HEK293 (cell line): ENCODE data around the gene IER2.
"Not testable (repeated sequence)": the region's sequence is repeated elsewhere in the genome, so short reads cannot be mapped to it uniquely, and the experiment has no call there.

ENCODE experiments used
- CTCF ChIA-PET: fragments of 350-600 bp; formaldehyde crosslinking; extraction: SDS; loops from one replicate; lab custom pipeline; 2021; ENCODE audit warnings: antibody characterized with exemption; lab: Yijun Ruan, JAX
- POLR2A ChIA-PET: fragments of 300-600 bp; formaldehyde crosslinking; extraction: SDS; loops from one replicate; lab custom pipeline; 2020; ENCODE audit warnings: antibody characterized with exemption, inconsistent platforms; lab: Yijun Ruan, JAX
- H3K27ac ChIP-seq: fragments of 200-500 bp; sonication (Bioruptor generic); 2 replicates; pipeline ENCODE4 v1.5.1; 2014; ENCODE audit warnings: low read depth, low read length, control low read depth, inconsistent platforms; ENCODE audit errors: extremely low read depth
- H3K36me3 ChIP-seq, 2 experiments: fragments of 200-500 bp in 1 of 2; sonication (Bioruptor generic) in 1 of 2; 1 replicate in 1 of 2; 2 replicates in 1 of 2; pipeline ENCODE4 v1.5.1; 2014 to 2017; ENCODE audit warnings: inconsistent platforms in 2 of 2, low read length in 2 of 2; ENCODE audit not compliant: control insufficient read depth in 2 of 2, insufficient read depth in 1 of 2
- H3K4me1 ChIP-seq: fragments of 200-500 bp; sonication (Bioruptor generic); 2 replicates; pipeline ENCODE4 v1.5.1; 2014; ENCODE audit warnings: mild to moderate bottlenecking, low read length, inconsistent platforms; ENCODE audit not compliant: control insufficient read depth, insufficient read depth
- H3K4me3 ChIP-seq: 2 replicates; pipeline ENCODE4 v1.5.1; 2011; ENCODE audit warnings: low read depth, mild to moderate bottlenecking, control low read depth, low read length, moderate library complexity
- H3K9me3 ChIP-seq: fragments of 200-500 bp; sonication (Bioruptor generic); 2 replicates; pipeline ENCODE4 v1.5.1; 2014; ENCODE audit warnings: low read depth, low read length, inconsistent platforms; ENCODE audit not compliant: control insufficient read depth, insufficient read depth
- BCL11B ChIP-seq: fragments of 450-650 bp; formaldehyde crosslinking; IDR thresholded peaks from 2 replicates; pipeline ENCODE4 v1.5.1; 2016; ENCODE audit warnings: low read depth, missing biosample characterization, missing genetic modification characterization
- KLF1 ChIP-seq: fragments of 450-650 bp; formaldehyde crosslinking; IDR thresholded peaks from 2 replicates; pipeline ENCODE4 v1.5.1; 2016; ENCODE audit warnings: missing biosample characterization, missing genetic modification characterization
- ZBTB17 ChIP-seq: fragments of 450-650 bp; formaldehyde crosslinking; IDR thresholded peaks from 2 replicates; pipeline ENCODE4 v1.5.1; 2016; ENCODE audit warnings: missing biosample characterization, missing genetic modification characterization
- ZBTB21 ChIP-seq: fragments of 450-650 bp; formaldehyde crosslinking; IDR thresholded peaks from 2 replicates; pipeline ENCODE4 v1.5.1; 2017; ENCODE audit warnings: missing biosample characterization, missing genetic modification characterization
- ZNF121 ChIP-seq: fragments of 450-650 bp; formaldehyde crosslinking; IDR thresholded peaks from 2 replicates; pipeline ENCODE4 v1.5.1; 2016; ENCODE audit warnings: missing biosample characterization, missing genetic modification characterization
- ZNF335 ChIP-seq: fragments of 450-650 bp; formaldehyde crosslinking; conservative IDR thresholded peaks from 2 replicates; pipeline ENCODE4 v1.5.1; 2016; ENCODE audit warnings: missing biosample characterization, missing genetic modification characterization
- ZNF404 ChIP-seq: fragments of 450-650 bp; formaldehyde crosslinking; IDR thresholded peaks from 2 replicates; pipeline ENCODE4 v1.5.1; 2017; ENCODE audit warnings: missing biosample characterization, missing genetic modification characterization
- ZNF600 ChIP-seq: fragments of 450-650 bp; formaldehyde crosslinking; IDR thresholded peaks from 2 replicates; pipeline ENCODE4 v1.5.1; 2016; ENCODE audit warnings: missing biosample characterization, missing genetic modification characterization
- ZXDB ChIP-seq: fragments of 450-650 bp; formaldehyde crosslinking; IDR thresholded peaks from 2 replicates; pipeline ENCODE4 v1.5.1; 2016; ENCODE audit warnings: missing biosample characterization, missing genetic modification characterization
- TF ChIP-seq, protein P1 (sequence below): fragments of 450-650 bp; formaldehyde crosslinking; IDR thresholded peaks from 2 replicates; pipeline ENCODE4 v1.5.1; 2016; ENCODE audit warnings: missing biosample characterization, missing genetic modification characterization
- TF ChIP-seq, protein P2 (sequence below): fragments of 450-650 bp; formaldehyde crosslinking; conservative IDR thresholded peaks from 2 replicates; pipeline ENCODE4 v1.5.1; 2016; ENCODE audit warnings: low read depth, missing biosample characterization, missing genetic modification characterization
- TF ChIP-seq, protein P3 (sequence below): fragments of 450-650 bp; formaldehyde crosslinking; IDR thresholded peaks from 2 replicates; pipeline ENCODE4 v1.5.1; 2016; ENCODE audit warnings: missing biosample characterization, missing genetic modification characterization
- TF ChIP-seq, protein P4 (sequence below): fragments of 450-650 bp; formaldehyde crosslinking; IDR thresholded peaks from 2 replicates; pipeline ENCODE4 v1.5.1; 2016; ENCODE audit warnings: missing biosample characterization, missing genetic modification characterization

IER2 gene

DNA sequence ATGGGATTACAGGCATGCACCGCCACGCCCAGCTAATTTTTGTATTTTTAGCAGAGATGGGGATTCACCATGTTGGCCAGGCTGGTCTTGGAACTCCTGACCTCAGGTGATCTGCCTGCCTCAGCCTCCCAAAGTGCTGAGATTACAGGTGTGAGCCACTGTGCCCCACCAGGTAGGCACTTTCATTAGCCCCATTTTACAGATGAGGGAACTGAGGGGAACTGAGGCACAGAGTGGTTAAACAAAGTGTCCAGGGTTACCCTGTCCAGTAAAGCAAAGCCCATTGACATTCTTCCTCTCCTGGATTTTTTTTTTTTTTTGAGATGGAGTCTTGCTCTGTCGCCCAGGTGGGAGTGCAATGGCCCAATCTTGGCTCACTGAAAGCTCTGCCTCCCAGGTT lies 15.9 kb downstream of the IER2 start:
- 0 out of 2 replicates have a peak, but pooled peaks have one; percentile 15 for TF ChIP-seq ZNF121 (tag by site-specific recombination)
- H3K36me3 ChIP-seq, H3K4me3 ChIP-seq, H3K27ac ChIP-seq, H3K9me3 ChIP-seq: not testable (repeated sequence)
- POLR2A ChIA-PET, result interaction anchor here (5.9 to 6.3 kb wide), 2 partner anchors 11 to 14 kb away, joined by 60 to 89 read pairs; no protein-coding TSS in a partner anchor
- CTCF ChIA-PET, result interaction anchor here (0.7 to 1.1 kb wide), 2 partner anchors 29 to 34 kb away, joined by 3 to 4 read pairs; no protein-coding TSS in a partner anchor
- peaks cover 17% of the 10 kb centered on the region for H3K4me1 ChIP-seq

DNA sequence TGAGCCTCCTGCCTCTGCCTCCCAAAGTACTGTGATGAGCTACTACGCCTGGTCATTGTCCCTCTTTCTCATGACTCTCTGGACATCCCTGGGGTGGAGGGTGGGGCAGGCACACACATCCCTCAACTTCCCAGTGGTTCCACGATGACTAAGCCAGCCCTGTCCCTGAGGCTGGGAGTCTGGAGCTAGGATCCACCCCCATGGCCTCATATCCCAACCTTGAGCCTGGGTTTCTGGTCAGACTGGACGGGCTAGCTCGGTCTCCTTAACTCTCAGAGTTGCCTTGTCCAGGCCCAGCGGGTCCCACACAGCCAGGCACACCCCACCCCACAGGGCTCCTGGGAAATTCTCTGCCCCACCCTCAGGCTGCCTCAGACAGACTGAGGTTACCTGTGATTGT lies 19.6 kb downstream of the IER2 start:
- Histone ChIP-seq H3K4me1 (peaks cover 13% of the 10 kb centered on the region), H3K4me3 (no peak overlapping the region), H3K9me3 (no peaks in the 10 kb centered on the region), H3K27ac (no peak overlapping the region), H3K36me3 (no peaks in the 10 kb centered on the region)
- ChIA-PET POLR2A (interaction anchor here (1.4 to 5.2 kb wide), 3 partner anchors 15 to 19 kb away, joined by 5 to 63 read pairs (median 6); partner anchors contain the start of genes IER2 and STX10), CTCF (interaction anchor here (0.6 to 2.6 kb wide), 9 partner anchors 11 to 259 kb away, joined by 3 to 11 read pairs (median 3); no protein-coding TSS in a partner anchor)
- TF ChIP-seq KLF1, result peak; percentile 43
- TF ChIP-seq ZBTB17 (tag by site-specific recombination), result 0 out of 2 replicates have a peak, but pooled peaks have one; percentile 9
- TF ChIP-seq ZBTB21, result no peak
- peak; percentile 57; the same call in 1 of the 2 replicates for TF ChIP-seq ZNF335
- no peak for TF ChIP-seq BCL11B
- TF ChIP-seq ZNF600 (tag by site-specific recombination), result 0 out of 2 replicates have a peak, but pooled peaks have one; percentile 31
- TF ChIP-seq, protein P1, sequence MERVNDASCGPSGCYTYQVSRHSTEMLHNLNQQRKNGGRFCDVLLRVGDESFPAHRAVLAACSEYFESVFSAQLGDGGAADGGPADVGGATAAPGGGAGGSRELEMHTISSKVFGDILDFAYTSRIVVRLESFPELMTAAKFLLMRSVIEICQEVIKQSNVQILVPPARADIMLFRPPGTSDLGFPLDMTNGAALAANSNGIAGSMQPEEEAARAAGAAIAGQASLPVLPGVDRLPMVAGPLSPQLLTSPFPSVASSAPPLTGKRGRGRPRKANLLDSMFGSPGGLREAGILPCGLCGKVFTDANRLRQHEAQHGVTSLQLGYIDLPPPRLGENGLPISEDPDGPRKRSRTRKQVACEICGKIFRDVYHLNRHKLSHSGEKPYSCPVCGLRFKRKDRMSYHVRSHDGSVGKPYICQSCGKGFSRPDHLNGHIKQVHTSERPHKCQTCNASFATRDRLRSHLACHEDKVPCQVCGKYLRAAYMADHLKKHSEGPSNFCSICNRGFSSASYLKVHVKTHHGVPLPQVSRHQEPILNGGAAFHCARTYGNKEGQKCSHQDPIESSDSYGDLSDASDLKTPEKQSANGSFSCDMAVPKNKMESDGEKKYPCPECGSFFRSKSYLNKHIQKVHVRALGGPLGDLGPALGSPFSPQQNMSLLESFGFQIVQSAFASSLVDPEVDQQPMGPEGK (tag by site-specific recombination), result 0 out of 2 replicates have a peak, but pooled peaks have one; percentile 17

DNA sequence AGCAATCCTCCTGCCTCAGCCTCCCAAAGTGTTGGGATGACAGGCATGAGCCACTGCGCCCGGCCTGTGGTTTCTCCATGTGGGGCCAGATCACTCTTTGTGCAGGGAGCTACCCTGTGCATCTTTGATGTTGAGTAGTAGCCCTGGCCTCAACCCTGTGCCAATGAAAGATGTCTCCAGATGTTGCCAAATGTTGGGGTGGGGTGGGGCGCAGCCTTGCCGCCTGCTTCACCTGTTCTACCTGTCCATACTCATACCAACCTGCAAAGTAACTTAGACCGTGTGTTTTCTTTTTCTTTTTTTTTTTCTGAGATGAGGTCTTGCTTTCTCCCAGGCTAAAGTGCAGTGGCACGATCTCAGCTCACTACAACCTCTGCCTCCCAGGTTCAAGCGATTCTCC lies 20.9 kb downstream of the IER2 start:
- peaks cover 10% of the 10 kb centered on the region for H3K4me1 ChIP-seq
- H3K9me3 ChIP-seq, result no peaks in the 10 kb centered on the region
- no peak for TF ChIP-seq ZNF404 (tag by site-specific recombination)
- TF ChIP-seq ZXDB, result no peak
- TF ChIP-seq, protein P2, sequence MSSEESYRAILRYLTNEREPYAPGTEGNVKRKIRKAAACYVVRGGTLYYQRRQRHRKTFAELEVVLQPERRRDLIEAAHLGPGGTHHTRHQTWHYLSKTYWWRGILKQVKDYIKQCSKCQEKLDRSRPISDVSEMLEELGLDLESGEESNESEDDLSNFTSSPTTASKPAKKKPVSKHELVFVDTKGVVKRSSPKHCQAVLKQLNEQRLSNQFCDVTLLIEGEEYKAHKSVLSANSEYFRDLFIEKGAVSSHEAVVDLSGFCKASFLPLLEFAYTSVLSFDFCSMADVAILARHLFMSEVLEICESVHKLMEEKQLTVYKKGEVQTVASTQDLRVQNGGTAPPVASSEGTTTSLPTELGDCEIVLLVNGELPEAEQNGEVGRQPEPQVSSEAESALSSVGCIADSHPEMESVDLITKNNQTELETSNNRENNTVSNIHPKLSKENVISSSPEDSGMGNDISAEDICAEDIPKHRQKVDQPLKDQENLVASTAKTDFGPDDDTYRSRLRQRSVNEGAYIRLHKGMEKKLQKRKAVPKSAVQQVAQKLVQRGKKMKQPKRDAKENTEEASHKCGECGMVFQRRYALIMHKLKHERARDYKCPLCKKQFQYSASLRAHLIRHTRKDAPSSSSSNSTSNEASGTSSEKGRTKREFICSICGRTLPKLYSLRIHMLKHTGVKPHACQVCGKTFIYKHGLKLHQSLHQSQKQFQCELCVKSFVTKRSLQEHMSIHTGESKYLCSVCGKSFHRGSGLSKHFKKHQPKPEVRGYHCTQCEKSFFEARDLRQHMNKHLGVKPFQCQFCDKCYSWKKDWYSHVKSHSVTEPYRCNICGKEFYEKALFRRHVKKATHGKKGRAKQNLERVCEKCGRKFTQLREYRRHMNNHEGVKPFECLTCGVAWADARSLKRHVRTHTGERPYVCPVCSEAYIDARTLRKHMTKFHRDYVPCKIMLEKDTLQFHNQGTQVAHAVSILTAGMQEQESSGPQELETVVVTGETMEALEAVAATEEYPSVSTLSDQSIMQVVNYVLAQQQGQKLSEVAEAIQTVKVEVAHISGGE, result no peak
- TF ChIP-seq, protein P3, sequence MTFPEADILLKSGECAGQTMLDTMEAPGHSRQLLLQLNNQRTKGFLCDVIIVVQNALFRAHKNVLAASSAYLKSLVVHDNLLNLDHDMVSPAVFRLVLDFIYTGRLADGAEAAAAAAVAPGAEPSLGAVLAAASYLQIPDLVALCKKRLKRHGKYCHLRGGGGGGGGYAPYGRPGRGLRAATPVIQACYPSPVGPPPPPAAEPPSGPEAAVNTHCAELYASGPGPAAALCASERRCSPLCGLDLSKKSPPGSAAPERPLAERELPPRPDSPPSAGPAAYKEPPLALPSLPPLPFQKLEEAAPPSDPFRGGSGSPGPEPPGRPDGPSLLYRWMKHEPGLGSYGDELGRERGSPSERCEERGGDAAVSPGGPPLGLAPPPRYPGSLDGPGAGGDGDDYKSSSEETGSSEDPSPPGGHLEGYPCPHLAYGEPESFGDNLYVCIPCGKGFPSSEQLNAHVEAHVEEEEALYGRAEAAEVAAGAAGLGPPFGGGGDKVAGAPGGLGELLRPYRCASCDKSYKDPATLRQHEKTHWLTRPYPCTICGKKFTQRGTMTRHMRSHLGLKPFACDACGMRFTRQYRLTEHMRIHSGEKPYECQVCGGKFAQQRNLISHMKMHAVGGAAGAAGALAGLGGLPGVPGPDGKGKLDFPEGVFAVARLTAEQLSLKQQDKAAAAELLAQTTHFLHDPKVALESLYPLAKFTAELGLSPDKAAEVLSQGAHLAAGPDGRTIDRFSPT, result no peak
- TF ChIP-seq, protein P4, sequence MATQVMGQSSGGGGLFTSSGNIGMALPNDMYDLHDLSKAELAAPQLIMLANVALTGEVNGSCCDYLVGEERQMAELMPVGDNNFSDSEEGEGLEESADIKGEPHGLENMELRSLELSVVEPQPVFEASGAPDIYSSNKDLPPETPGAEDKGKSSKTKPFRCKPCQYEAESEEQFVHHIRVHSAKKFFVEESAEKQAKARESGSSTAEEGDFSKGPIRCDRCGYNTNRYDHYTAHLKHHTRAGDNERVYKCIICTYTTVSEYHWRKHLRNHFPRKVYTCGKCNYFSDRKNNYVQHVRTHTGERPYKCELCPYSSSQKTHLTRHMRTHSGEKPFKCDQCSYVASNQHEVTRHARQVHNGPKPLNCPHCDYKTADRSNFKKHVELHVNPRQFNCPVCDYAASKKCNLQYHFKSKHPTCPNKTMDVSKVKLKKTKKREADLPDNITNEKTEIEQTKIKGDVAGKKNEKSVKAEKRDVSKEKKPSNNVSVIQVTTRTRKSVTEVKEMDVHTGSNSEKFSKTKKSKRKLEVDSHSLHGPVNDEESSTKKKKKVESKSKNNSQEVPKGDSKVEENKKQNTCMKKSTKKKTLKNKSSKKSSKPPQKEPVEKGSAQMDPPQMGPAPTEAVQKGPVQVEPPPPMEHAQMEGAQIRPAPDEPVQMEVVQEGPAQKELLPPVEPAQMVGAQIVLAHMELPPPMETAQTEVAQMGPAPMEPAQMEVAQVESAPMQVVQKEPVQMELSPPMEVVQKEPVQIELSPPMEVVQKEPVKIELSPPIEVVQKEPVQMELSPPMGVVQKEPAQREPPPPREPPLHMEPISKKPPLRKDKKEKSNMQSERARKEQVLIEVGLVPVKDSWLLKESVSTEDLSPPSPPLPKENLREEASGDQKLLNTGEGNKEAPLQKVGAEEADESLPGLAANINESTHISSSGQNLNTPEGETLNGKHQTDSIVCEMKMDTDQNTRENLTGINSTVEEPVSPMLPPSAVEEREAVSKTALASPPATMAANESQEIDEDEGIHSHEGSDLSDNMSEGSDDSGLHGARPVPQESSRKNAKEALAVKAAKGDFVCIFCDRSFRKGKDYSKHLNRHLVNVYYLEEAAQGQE (tag by site-specific recombination), result no peak
- no peak overlapping the region for H3K4me3 ChIP-seq
- no peaks in the 10 kb centered on the region for H3K36me3 ChIP-seq
- no peak overlapping the region for H3K27ac ChIP-seq
- CTCF ChIA-PET, result interaction anchor here (1.1 to 2.6 kb wide), 2 partner anchors 12 to 25 kb away, joined by 3 to 11 read pairs; no protein-coding TSS in a partner anchor
- POLR2A ChIA-PET, result interaction anchor here (5.2 kb wide), 1 partner anchor 19 kb away, joined by 63 read pairs; no protein-coding TSS in a partner anchor
